Left lung (tissue), 10 donors: Measurements from ENCODE around the gene GSTM2. TPM values are rescaled to one million over a fixed set of nuclear protein-coding genes. Genes with fewer than 3 reads are reported as not detected.

Source experiments
- ATAC-seq: fragments of 200-7000 bp; cut with Tn5 transposase; one replicate; pipeline ENCODE4 v1.9.1; 2020; ENCODE audit warnings: moderate library complexity
- DNase-seq, 4 donors: peaks; one replicate each; pipeline ENCODE4 v3.0.0-alpha.2; 2013 to 2020
- H3K27ac ChIP-seq, 2 donors: fragments of 200-600 bp; sonication (generic) in 1 of 2; one replicate each; pipeline versions ENCODE4 v1.5.0 to v1.8.0; 2020 to 2021
- H3K27me3 ChIP-seq, 2 donors: fragments of 200-600 bp; sonication (generic) in 1 of 2; one replicate each; pipeline versions ENCODE4 v1.5.0 to v1.8.0; 2020 to 2021
- H3K36me3 ChIP-seq, 2 donors: fragments of 200-600 bp; sonication (generic) in 1 of 2; one replicate each; pipeline versions ENCODE4 v1.5.0 to v1.8.0; 2020 to 2021
- H3K4me1 ChIP-seq, 2 donors: fragments of 200-600 bp; one replicate each; pipeline ENCODE4 v1.8.0; 2021
- H3K4me3 ChIP-seq, 2 donors: fragments of 200-600 bp; sonication (generic) in 1 of 2; one replicate each; pipeline versions ENCODE4 v1.5.0 to v1.8.0; 2020 to 2021; ENCODE audit warnings: mild to moderate bottlenecking in 1 of 2
- H3K9me3 ChIP-seq, 2 donors: fragments of 200-600 bp; sonication (generic) in 1 of 2; one replicate each; pipeline versions ENCODE4 v1.5.0 to v1.8.0; 2020 to 2021
- intact Hi-C, 2 donors: fragments of 100-400 bp; cut with DNase I; formaldehyde crosslinking; loops; one replicate each; pipeline versions ENCODE4 v1.11.2 to v1.14.2; 2022
- polyA plus RNA-seq, 6 donors: library from polyadenylated mRNA; unstranded; fragments of 120-200 nt; gene quantifications; one replicate each; pipeline ENCODE4 v1.2.1, GENCODE V29; 2013; ENCODE audit not compliant: insufficient read length in 6 of 6
- total RNA-seq, 2 donors: library from RNA; stranded (reverse); fragmentation: NEBNext Ultra II Directional; extraction: Animal tissue kit (Norgen Biotek cat#: 25700); gene quantifications; one replicate each; pipeline ENCODE4 v1.2.1, GENCODE V29; 2021
- TF ChIP-seq, protein P1 (sequence below), 2 donors: fragments of 200-600 bp; sonication (generic) in 1 of 2; IDR thresholded peaks; one replicate each; pipeline versions ENCODE4 v1.5.0 to v1.8.0; 2021; ENCODE audit warnings: antibody characterized with exemption in 2 of 2
- donor health status: DM: no; HTN: yes; CAD: no.
- donor health status: DM: no; HTN: no; CAD: no.

GSTM2 gene
- total and polyA plus RNA-seq, 8 donors: 25.4 to 281 (median 225) TPM

GRCh38 chr1:109620401-109620791, 47.5 kb upstream of the GSTM2 start:
- Histone ChIP-seq H3K27ac (peak overlapping the region; percentile 89 to 95), H3K36me3 (peaks cover 0 to 3% of the 10 kb centered on the region in 2 donors), H3K4me1 (peaks cover 19 to 82% of the 10 kb centered on the region in 2 donors), H3K27me3 (no peaks in the 10 kb centered on the region), H3K9me3 (no peaks in the 10 kb centered on the region), H3K4me3 (peak overlapping the region; percentile 54 to 89)
- ATAC-seq: peak; percentile 58
- intact Hi-C loops: loop anchor here in 1 of 2 donors (5.0 kb wide), 1 partner anchor 73 kb away; the partner anchor contains the start of gene GNAI3
- TF ChIP-seq, protein P1, sequence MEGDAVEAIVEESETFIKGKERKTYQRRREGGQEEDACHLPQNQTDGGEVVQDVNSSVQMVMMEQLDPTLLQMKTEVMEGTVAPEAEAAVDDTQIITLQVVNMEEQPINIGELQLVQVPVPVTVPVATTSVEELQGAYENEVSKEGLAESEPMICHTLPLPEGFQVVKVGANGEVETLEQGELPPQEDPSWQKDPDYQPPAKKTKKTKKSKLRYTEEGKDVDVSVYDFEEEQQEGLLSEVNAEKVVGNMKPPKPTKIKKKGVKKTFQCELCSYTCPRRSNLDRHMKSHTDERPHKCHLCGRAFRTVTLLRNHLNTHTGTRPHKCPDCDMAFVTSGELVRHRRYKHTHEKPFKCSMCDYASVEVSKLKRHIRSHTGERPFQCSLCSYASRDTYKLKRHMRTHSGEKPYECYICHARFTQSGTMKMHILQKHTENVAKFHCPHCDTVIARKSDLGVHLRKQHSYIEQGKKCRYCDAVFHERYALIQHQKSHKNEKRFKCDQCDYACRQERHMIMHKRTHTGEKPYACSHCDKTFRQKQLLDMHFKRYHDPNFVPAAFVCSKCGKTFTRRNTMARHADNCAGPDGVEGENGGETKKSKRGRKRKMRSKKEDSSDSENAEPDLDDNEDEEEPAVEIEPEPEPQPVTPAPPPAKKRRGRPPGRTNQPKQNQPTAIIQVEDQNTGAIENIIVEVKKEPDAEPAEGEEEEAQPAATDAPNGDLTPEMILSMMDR (IDR thresholded peaks at IDR 0.05): no peak
- DNase-seq: peak in 2 of 4 donors; percentile 57 to 62

DNA sequence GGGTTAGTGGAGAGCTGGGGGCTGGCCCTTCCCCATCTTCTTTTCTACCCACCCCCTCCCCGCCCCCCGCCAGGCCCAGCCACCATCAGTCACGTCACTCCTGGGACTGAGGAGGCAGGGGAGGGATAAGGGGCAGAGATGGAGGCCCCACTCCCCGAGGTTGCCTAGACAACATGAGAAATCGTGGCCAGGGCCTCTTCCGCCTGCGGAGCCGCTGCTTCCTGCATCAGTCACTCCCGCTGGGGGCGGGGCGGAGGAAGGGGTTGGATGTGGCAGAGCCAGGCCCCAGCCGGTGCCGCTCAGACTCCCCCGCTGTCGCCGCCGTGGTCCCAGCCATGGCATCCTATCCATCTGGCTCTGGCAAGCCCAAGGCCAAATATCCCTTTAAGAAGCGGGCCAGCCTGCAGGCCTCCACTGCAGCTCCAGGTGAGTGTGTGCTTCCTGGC, 47.0 kb upstream of the GSTM2 start:
- Histone ChIP-seq H3K4me1 (peaks cover 19 to 77% of the 10 kb centered on the region in 2 donors), H3K36me3 (peaks cover 0 to 8% of the 10 kb centered on the region in 2 donors), H3K4me3 (peak overlapping the region; percentile 54 to 89), H3K27ac (peak overlapping the region; percentile 89 to 95), H3K9me3 (no peaks in the 10 kb centered on the region), H3K27me3 (no peaks in the 10 kb centered on the region)
- TF ChIP-seq, protein P1 (IDR thresholded peaks at IDR 0.05): no peak
- DNase-seq (peak; percentile 84 to 100 (median 96)), ATAC-seq (peak; percentile 85)
- intact Hi-C loops: loop anchor here in 1 of 2 donors (5.0 kb wide), 1 partner anchor 74 kb away; the partner anchor contains the start of gene GNAI3

DNA sequence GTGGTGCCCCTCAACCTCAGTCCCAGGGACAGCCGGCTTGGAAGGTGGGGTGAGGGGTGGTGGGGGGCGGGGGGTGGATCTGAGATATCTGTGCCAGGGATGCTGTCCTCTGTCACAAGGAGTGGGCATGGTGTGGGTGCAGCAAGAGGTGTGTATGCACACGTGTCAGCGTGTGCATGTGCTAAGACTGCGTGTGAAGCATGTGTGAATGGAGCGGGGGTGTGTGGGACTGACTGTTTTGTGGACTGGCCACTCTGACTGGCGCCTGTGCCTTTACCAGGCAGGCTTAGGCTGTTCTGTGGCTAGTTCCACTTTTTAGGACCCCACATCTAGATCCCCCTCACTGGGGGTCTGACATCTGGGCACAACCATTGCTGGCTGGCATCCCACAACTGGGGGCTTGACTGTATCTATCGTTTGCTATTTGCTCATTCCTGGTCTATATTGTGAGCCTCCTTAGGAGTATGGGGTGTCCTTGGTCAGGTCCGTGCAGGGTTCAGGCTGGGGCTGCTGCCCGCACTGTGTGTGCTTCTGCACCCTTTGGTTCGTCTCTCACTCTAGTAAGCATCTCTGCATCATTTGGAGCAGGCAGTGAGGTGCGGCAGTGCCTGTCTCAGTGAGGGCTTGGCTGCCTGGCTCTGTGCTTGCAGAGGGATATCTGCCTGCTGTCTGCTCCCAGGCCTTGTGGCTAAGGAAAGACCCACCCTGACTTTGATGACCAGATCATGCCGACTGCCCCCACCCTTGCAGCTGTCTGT, 46.3 kb upstream of the GSTM2 start:
- Histone ChIP-seq H3K36me3 (peaks cover 0 to 15% of the 10 kb centered on the region in 2 donors), H3K27me3 (no peaks in the 10 kb centered on the region), H3K4me1 (peaks cover 19 to 70% of the 10 kb centered on the region in 2 donors), H3K9me3 (no peaks in the 10 kb centered on the region), H3K4me3 (peak overlapping the region; percentile 54 to 89), H3K27ac (peak overlapping the region in 1 of 2 donors; percentile 95)
- DNase-seq (no peak), ATAC-seq (no peak)
- intact Hi-C loops: loop anchor here in 1 of 2 donors (5.0 kb wide), 1 partner anchor 74 kb away; the partner anchor contains the start of gene GNAI3
- TF ChIP-seq, protein P1 (IDR thresholded peaks at IDR 0.05): no peak

- intact Hi-C loops: loop anchor here in 1 of 2 donors (5.0 kb wide), 1 partner anchor 75 kb away; the partner anchor contains the start of gene GNAI3
- Histone ChIP-seq H3K27ac (peak overlapping the region in 1 of 2 donors; percentile 95), H3K4me3 (peak overlapping the region in 1 of 2 donors; percentile 89), H3K36me3 (peaks cover 0 to 22% of the 10 kb centered on the region in 2 donors), H3K27me3 (no peaks in the 10 kb centered on the region), H3K4me1 (peaks cover 16 to 63% of the 10 kb centered on the region in 2 donors), H3K9me3 (no peaks in the 10 kb centered on the region)
- DNase-seq (no peak), ATAC-seq (no peak)
- TF ChIP-seq, protein P1 (IDR thresholded peaks at IDR 0.05): no peak
Measured at GRCh38 chr1:109622137-109622892, 45.5 kb upstream of the GSTM2 start.
